Erythroblast (primary cell): ENCODE measurements around the gene STIM1.

Experiments
- DNase-seq, 2 experiments: peaks; one replicate each; lab custom pipeline; 2025; lab: John Stamatoyannopoulos, UW
- GATA1 ChIP-seq: IDR thresholded peaks from 2 replicates; pipeline ENCODE4 v1.6.1; 2011; ENCODE audit warnings: low read depth, mild to moderate bottlenecking, control low read depth, low read length, moderate library complexity
- POLR2A ChIP-seq: IDR thresholded peaks from 2 replicates; pipeline ENCODE4 v1.6.1; 2011; ENCODE audit warnings: mild to moderate bottlenecking, low read length

Gene STIM1

DNA sequence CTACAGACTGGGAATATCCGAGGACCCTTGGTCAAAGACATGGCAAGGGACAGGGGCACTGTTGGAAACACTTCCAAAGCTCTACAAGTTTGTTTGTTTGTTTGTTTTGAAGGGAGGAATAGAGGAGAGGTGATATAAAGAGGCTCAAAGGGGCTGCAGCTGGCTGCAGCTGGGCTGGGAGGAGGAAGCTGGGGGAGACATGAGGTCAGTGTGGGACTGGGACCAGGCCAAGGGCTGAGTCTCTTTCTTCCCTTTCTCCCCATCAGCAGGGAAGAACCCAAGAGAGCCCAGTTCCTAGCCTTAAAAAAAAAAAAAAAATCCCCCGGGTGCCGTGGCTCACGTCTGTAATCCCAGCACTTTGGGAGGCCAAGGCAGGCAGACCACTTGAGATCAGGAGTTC lies 19.7 kb upstream of the STIM1 start:
- TF ChIP-seq POLR2A: no peak
- TF ChIP-seq GATA1: no peak

DNA sequence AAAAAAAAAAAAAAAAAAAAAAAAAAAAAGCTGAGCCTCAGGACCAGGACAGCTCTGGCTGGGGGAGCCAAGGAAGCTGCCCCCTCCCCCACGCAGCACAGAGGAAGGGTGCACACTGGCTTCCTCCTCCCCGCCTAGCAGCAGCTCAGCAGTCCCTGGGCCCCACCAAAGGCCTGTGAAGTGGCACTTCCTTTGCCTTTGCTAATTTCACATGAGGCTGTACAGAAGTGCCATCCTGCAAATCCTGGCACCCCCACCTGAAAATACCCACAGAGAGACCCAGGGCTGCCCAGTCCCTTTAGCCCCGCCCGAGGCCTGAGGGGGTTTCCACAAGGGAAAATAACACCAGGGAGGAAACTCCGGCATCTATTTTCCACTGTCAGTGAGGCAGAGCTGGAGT lies 18.6 kb upstream of the STIM1 start:
- DNase-seq: peak in 1 of 2 experiments; percentile 29

More for the DNA sequence above, 19.7 kb upstream of the STIM1 start:
- no peak for DNase-seq

GRCh38 chr11:3837793-3838192 lies 17.7 kb upstream of the STIM1 start:
- DNase-seq: peak; percentile 31 to 41

More for the DNA sequence above, 18.6 kb upstream of the STIM1 start:
- no peak for TF ChIP-seq GATA1
- TF ChIP-seq POLR2A: no peak

DNA sequence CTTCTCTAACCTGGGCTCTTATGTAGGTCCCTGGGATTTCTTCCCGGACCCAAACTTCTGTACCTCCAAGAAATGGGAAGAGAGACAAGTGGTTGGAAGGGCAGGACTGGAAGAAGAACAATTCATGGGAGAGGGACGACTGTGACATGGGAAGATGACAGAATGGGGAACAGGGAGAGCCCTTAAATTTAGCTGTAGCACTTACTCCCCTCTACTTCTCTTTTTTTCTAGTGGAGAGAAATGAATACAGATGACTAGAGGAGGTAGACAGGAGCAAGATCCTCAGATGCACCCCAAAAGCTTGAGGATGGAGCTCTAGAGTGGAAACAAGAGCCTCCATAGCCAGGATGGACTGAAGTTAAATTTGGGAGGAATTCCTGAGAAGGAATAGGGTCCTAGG lies 17.0 kb upstream of the STIM1 start:
- no peak for DNase-seq
- TF ChIP-seq POLR2A: no peak
- TF ChIP-seq GATA1: no peak

More at GRCh38 chr11:3837793-3838192, 17.7 kb upstream of the STIM1 start:
- TF ChIP-seq POLR2A: no peak
- no peak for TF ChIP-seq GATA1

DNA sequence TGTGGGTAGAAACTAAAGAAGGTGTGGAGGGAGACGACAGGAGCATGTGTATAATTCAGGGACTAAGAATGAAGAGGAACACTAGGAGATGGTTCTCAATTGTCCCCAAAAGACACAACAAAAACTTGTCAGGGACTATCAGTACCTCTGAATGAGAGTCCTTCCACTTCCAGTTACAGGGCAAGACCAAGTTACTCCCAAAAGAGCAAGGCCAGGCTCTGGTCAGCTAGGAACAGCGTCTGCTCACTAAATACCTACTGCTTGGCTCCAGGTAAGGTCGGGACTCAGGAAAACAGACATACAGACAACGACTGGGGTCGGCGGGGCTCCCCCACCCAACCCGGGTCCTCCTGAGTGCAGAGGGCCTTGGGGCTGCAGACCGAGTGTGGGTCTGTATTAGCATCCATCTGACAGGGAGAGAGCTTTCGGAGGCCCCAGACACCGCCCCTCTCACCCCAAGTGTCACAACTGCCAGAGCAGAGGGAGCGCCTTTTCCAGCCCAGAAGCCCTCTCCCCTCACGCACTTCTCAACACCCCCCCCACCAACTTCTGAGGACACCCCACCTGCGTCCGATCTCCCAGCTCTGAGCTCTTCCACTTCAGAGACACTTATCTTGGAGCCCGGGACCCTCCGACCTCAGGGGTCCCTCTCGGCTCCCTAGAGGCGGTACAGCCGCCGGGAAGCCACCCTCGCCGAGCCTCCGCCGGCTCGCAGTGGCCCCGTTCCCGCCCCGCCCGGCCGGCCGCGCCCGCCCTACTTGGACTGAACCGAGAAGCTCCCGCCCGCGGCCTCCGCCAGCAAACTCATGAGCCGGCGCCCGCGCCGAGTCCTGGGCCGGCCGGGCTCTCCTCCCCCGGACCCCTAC lies 15.2 kb upstream of the STIM1 start:
- peak; percentile 83 to 87 for DNase-seq
- no peak for TF ChIP-seq GATA1
- no peak for TF ChIP-seq POLR2A

DNA sequence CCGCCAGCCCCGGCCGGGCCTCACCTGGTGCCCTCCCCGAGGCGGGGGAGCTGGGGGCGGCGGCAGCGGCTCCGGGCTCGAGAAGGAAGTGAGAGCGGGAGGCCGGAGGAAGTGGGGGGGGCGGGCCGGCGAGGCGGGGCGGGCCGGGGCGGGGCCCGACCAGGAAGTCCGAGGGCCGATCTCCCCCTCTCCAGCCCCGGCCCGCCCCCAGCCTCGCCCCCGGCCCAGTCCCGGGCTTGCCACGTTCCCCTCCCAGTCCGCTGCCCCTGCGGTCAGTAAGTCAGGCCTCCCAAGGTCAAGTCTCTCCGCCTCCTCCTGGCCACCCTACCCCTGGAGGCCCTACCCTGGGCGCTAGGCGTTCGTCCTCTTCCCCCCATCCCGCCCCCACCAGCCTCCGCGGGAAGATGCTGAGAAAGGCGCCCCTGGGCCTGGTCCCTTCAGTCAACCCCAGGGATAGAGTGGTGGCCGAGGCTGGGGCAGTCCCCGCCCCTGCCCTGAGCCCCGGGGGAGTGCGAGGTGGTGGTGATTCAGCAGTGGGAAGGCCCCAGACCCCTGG lies 14.5 kb upstream of the STIM1 start, which contains the start of gene RHOG:
RHOG (minus strand) TSS at position 90 of the 556 bp plus-strand sequence. CDS start 12,821 bp downstream, outside the sequence.
- peak; percentile 83 to 87 for DNase-seq

DNA sequence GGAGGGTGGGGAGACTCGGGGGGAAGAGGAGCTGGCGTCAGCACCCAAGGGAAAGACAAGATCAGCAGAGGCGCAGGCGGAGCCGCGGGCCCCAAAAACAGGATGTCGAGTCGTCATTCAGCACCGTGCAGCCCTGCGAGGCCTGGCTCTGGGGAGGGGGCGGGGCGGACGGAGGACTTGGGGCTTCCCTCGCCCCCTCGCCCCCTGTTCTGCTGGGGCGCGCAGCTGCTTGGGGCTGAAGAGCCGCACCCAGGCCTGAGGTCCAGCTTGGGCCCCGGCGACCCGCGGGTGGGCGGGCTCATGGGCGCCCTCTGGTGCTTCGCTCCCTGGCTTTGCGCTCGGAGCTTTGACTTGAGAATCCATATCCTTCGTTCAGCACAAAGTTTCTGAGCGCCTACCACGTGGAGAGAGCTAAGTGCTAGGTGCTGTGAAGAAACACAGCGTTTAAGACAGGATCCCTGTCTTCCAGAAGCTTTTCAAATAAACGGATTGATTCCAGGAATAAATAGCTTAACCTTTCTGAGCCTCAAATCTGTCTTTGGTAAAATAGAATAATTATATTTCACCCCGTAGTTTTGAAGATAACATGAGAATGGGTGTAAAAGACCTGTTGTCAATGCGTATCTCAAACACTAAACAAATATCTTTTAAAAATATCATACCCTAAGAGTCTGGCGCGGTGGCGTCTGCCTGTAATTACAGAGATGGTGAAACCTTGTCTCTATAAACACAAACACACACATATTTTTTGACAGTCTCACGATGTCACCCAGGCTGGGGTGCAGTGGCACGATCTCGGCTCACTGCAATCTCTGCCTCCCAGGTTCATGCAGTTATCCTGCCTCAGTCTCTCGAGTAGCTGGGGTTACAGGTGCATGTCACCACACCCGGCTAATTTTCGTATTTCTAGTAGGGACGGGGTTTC lies 13.8 kb upstream of the STIM1 start:
- TF ChIP-seq GATA1: no peak
- TF ChIP-seq POLR2A: peak; percentile 32
- DNase-seq: peak; percentile 86 to 89

More for the DNA sequence above, 14.5 kb upstream of the STIM1 start, which contains the start of gene RHOG:
- TF ChIP-seq GATA1: no peak
- no peak for TF ChIP-seq POLR2A

- DNase-seq: no peak
- TF ChIP-seq POLR2A (no peak), GATA1 (no peak)
These were observed 12.1 kb upstream of the STIM1 start for GRCh38 chr11:3843326-3843725.

- no peak for DNase-seq
- no peak for TF ChIP-seq POLR2A
These were observed 10.2 kb upstream of the STIM1 start for GRCh38 chr11:3845246-3845645.

GRCh38 chr11:3845670-3846069 lies 9.8 kb upstream of the STIM1 start:
- no peak for DNase-seq
- no peak for TF ChIP-seq POLR2A
- no peak for TF ChIP-seq GATA1

GRCh38 chr11:3849297-3849874 lies 6.1 kb upstream of the STIM1 start:
- peak; percentile 53 to 77 for DNase-seq
- TF ChIP-seq POLR2A (no peak), GATA1 (no peak)

DNA sequence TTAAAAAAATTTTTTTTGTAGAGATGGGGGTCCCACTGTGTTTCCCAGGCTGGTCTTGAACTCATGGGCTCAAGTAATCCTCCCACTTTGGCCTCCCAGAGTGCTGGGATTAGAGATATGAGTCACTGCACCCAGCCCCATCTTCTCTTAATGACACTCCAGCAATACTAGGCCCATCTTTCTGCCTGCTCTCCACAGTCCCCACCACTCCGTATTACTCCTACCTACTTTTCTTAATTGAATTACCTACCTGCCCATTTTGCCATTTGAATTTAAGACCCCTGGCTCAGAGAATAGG lies 2.0 kb upstream of the STIM1 start:
- no peak for DNase-seq
- no peak for TF ChIP-seq GATA1
- TF ChIP-seq POLR2A: no peak
